WTC11 (cell line): Measurements from ENCODE around the gene TRIM47. TPM values are rescaled to one million over a fixed set of nuclear protein-coding genes. Genes with fewer than 3 reads are reported as not detected.

ENCODE experiments used
- ATAC-seq: fragments of 200-7000 bp; cut with Tn5 transposase; 2 replicates; pipeline ENCODE4 v1.10.0; 2021; ENCODE audit warnings: mild to moderate bottlenecking, moderate library complexity
- CTCF ChIA-PET: fragments of 300-600 bp; sonication (Branson Sonifier 250); formaldehyde crosslinking; loops from one replicate; lab custom pipeline; 2021; ENCODE audit warnings: antibody characterized with exemption; lab: Charles Lee
- POLR2A ChIA-PET: fragments of 350-600 bp; sonication (Branson Sonifier 250); formaldehyde crosslinking; loops from one replicate; lab custom pipeline; 2021; ENCODE audit warnings: antibody characterized with exemption; lab: Charles Lee
- DNase-seq: peaks from one replicate; pipeline ENCODE4 v3.0.0; 2021; ENCODE audit warnings: low spot score
- H3K27ac Mint-ChIP-seq: 2 replicates; pipeline ENCODE4 v1.8.0; 2021; ENCODE audit warnings: mixed read lengths
- H3K27me3 Mint-ChIP-seq: 2 replicates; pipeline ENCODE4 v1.8.0; 2021; ENCODE audit warnings: low read depth, mild to moderate bottlenecking, moderate library complexity, mixed read lengths
- H3K36me3 Mint-ChIP-seq: 2 replicates; pipeline ENCODE4 v1.8.0; 2021; ENCODE audit warnings: mixed read lengths
- H3K4me1 Mint-ChIP-seq: 2 replicates; pipeline ENCODE4 v1.8.0; 2022; ENCODE audit warnings: mixed read lengths
- H3K4me3 Mint-ChIP-seq: 2 replicates; pipeline ENCODE4 v1.8.0; 2021; ENCODE audit warnings: mild to moderate bottlenecking, moderate library complexity, mixed read lengths
- H3K9me3 Mint-ChIP-seq: 2 replicates; pipeline ENCODE4 v1.8.0; 2021; ENCODE audit warnings: mixed read lengths
- ATF1 ChIP-seq: sonication (generic); formaldehyde crosslinking; IDR thresholded peaks from 2 replicates; pipeline ENCODE4 v1.8.1; 2023; ENCODE audit warnings: mild to moderate bottlenecking, moderate library complexity, missing genetic modification reagents
- JAZF1 ChIP-seq: fragments of 250-450 bp; sonication (Bioruptor Pico); IDR thresholded peaks from 2 replicates; pipeline ENCODE4 v1.9.0; 2021; ENCODE audit warnings: moderate library complexity, mild to moderate bottlenecking, inconsistent platforms
- MXD4 ChIP-seq: fragments of 250-450 bp; sonication (Bioruptor Pico); IDR thresholded peaks from 2 replicates; pipeline ENCODE4 v1.8.0; 2021; ENCODE audit warnings: mild to moderate bottlenecking, moderate library complexity, borderline replicate concordance
- NFYB ChIP-seq: sonication (generic); formaldehyde crosslinking; conservative IDR thresholded peaks from 2 replicates; pipeline ENCODE4 v1.8.0; 2022; ENCODE audit warnings: low read depth, missing genetic modification reagents
- RORB ChIP-seq: fragments of 250-450 bp; sonication (Bioruptor Pico); IDR thresholded peaks from 2 replicates; pipeline ENCODE4 v1.9.0; 2021; ENCODE audit warnings: mild to moderate bottlenecking
- ZNF121 ChIP-seq: sonication (generic); formaldehyde crosslinking; IDR thresholded peaks from 2 replicates; pipeline ENCODE4 v1.8.0; 2023; ENCODE audit warnings: missing genetic modification reagents
- ZNF232 ChIP-seq: sonication (generic); formaldehyde crosslinking; IDR thresholded peaks from 2 replicates; pipeline ENCODE4 v1.8.0; 2022; ENCODE audit warnings: mild to moderate bottlenecking, missing genetic modification reagents
- ZNF317 ChIP-seq: sonication (generic); formaldehyde crosslinking; IDR thresholded peaks from 2 replicates; pipeline ENCODE4 v1.8.1; 2023; ENCODE audit warnings: low read depth, mild to moderate bottlenecking, moderate library complexity, missing genetic modification reagents, borderline replicate concordance
- total RNA-seq: library from RNA; stranded (reverse); gene quantifications from 3 replicates; pipeline ENCODE4 v1.2.3, GENCODE V29; 2021
- TF ChIP-seq, protein P1 (sequence below): sonication (generic); formaldehyde crosslinking; IDR thresholded peaks from 2 replicates; pipeline ENCODE4 v1.8.0; 2022; ENCODE audit warnings: mild to moderate bottlenecking, missing genetic modification reagents
- TF ChIP-seq, protein P2 (sequence below): sonication (generic); formaldehyde crosslinking; IDR thresholded peaks from 2 replicates; pipeline ENCODE4 v1.8.0; 2022; ENCODE audit warnings: mild to moderate bottlenecking, missing genetic modification reagents
- TF ChIP-seq, protein P3 (sequence below): fragments of 250-450 bp; sonication (Bioruptor Pico); IDR thresholded peaks from 2 replicates; pipeline ENCODE4 v1.9.0; 2021; ENCODE audit warnings: mild to moderate bottlenecking, borderline replicate concordance
- TF ChIP-seq, protein P4 (sequence below): fragments of 250-450 bp; sonication (Bioruptor Pico); IDR thresholded peaks from 2 replicates; pipeline ENCODE4 v1.9.0; 2021; ENCODE audit warnings: mild to moderate bottlenecking
- TF ChIP-seq, protein P5 (sequence below): sonication (generic); formaldehyde crosslinking; IDR thresholded peaks from 2 replicates; pipeline ENCODE4 v1.8.0; 2023; ENCODE audit warnings: missing genetic modification reagents, mild to moderate bottlenecking, borderline replicate concordance
- TF ChIP-seq, protein P6 (sequence below): sonication (generic); formaldehyde crosslinking; conservative IDR thresholded peaks from 2 replicates; pipeline ENCODE4 v1.8.1; 2022; ENCODE audit warnings: mild to moderate bottlenecking, missing genetic modification reagents
- TF ChIP-seq, protein P7 (sequence below): fragments of 250-450 bp; sonication (Bioruptor Pico); IDR thresholded peaks from 2 replicates; pipeline ENCODE4 v1.8.0; 2021; ENCODE audit warnings: mild to moderate bottlenecking
- TF ChIP-seq, protein P8 (sequence below): sonication (generic); formaldehyde crosslinking; IDR thresholded peaks from 2 replicates; pipeline ENCODE4 v1.8.1; 2022; ENCODE audit warnings: mild to moderate bottlenecking, missing genetic modification reagents, moderate library complexity, borderline replicate concordance

The TRIM47 gene
- total RNA-seq, 1 experiment from 2014 or later: 10.0 TPM

DNA sequence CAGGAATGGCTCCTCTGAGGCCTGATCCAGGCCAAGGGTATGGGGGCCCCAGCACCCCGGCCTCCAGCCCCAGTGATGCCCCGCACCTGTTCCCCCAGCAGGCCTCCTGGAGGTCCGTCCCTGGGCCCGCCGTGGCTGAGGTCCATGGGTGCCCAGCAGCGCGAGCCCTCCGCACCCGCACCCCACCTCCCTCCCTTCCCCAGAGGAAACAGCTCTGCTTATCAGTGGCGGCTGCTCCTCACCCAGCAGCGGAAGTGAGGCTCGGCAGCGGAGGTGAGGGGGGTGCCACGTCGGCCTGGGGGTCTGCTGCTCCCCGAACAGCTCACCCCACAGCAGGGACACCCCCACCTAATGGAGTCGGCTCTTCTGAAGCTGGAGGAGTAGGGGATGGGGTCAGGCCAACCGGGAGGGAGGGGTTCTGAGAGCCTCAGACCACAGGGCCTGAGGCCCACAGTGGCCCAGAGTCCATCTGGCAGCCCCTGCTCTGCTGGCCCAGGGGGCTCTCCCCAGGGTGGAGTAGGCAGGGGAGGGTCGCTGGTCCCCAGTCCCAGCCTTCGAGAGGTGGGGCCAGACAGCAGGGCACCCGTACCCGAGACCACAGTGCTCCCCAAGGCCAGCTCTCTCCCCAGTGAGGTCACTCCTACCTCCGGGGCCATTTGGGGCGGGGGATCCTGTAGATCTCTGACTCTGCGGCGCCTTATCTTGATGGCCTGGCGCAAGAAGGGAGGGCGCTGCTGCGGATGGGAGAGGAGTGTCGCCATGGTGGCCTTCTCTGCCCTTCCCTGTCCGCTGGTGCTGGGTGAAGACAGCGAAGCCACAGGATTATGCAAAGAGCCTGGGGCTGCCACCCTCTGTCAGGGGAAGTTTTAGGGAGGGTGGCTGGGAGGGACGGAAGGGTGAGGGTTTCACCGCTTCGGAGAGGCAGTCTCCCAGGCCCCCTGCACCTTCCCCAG lies 34.5 kb downstream of the TRIM47 start, which contains the start of gene UNC13D:
UNC13D (minus strand) TSS at position 828 of the 953 bp plus-strand sequence; CDS start at position 761, 67 bp downstream.
- Mint-ChIP-seq H3K27ac (peak within 1 kb of the TSS; percentile 90; the same call in 1 of the 2 replicates), H3K36me3 (peaks cover 22% of the 10 kb centered on the region), H3K4me3 (no peak within 1 kb of the TSS), H3K9me3 (no peaks in the 10 kb centered on the region), H3K27me3 (no peaks in the 10 kb centered on the region), H3K4me1 (peaks cover 21% of the 10 kb centered on the region)
- TF ChIP-seq, protein P1, sequence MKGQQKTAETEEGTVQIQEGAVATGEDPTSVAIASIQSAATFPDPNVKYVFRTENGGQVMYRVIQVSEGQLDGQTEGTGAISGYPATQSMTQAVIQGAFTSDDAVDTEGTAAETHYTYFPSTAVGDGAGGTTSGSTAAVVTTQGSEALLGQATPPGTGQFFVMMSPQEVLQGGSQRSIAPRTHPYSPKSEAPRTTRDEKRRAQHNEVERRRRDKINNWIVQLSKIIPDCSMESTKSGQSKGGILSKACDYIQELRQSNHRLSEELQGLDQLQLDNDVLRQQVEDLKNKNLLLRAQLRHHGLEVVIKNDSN (CRISPR knock-in tag): no peak
- TF ChIP-seq RORB (CRISPR knock-in tag): no peak
- TF ChIP-seq, protein P2, sequence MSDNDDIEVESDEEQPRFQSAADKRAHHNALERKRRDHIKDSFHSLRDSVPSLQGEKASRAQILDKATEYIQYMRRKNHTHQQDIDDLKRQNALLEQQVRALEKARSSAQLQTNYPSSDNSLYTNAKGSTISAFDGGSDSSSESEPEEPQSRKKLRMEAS (CRISPR knock-in tag): no peak
- TF ChIP-seq, protein P3, sequence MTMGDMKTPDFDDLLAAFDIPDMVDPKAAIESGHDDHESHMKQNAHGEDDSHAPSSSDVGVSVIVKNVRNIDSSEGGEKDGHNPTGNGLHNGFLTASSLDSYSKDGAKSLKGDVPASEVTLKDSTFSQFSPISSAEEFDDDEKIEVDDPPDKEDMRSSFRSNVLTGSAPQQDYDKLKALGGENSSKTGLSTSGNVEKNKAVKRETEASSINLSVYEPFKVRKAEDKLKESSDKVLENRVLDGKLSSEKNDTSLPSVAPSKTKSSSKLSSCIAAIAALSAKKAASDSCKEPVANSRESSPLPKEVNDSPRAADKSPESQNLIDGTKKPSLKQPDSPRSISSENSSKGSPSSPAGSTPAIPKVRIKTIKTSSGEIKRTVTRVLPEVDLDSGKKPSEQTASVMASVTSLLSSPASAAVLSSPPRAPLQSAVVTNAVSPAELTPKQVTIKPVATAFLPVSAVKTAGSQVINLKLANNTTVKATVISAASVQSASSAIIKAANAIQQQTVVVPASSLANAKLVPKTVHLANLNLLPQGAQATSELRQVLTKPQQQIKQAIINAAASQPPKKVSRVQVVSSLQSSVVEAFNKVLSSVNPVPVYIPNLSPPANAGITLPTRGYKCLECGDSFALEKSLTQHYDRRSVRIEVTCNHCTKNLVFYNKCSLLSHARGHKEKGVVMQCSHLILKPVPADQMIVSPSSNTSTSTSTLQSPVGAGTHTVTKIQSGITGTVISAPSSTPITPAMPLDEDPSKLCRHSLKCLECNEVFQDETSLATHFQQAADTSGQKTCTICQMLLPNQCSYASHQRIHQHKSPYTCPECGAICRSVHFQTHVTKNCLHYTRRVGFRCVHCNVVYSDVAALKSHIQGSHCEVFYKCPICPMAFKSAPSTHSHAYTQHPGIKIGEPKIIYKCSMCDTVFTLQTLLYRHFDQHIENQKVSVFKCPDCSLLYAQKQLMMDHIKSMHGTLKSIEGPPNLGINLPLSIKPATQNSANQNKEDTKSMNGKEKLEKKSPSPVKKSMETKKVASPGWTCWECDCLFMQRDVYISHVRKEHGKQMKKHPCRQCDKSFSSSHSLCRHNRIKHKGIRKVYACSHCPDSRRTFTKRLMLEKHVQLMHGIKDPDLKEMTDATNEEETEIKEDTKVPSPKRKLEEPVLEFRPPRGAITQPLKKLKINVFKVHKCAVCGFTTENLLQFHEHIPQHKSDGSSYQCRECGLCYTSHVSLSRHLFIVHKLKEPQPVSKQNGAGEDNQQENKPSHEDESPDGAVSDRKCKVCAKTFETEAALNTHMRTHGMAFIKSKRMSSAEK (CRISPR knock-in tag): no peak
- no peak for TF ChIP-seq MXD4 (CRISPR knock-in tag)
- ChIA-PET POLR2A (interaction anchor here (1.1 to 1.2 kb wide), 2 partner anchors 16 to 60 kb away, joined by 3 to 4 read pairs; no protein-coding TSS in a partner anchor), CTCF (interaction anchor here (0.6 to 8.8 kb wide), 9 partner anchors 9 to 436 kb away, joined by 4 to 180 read pairs (median 13); partner anchors contain the start of genes GALK1 and WBP2)
- ATAC-seq (no peak), DNase-seq (no peak)

DNA sequence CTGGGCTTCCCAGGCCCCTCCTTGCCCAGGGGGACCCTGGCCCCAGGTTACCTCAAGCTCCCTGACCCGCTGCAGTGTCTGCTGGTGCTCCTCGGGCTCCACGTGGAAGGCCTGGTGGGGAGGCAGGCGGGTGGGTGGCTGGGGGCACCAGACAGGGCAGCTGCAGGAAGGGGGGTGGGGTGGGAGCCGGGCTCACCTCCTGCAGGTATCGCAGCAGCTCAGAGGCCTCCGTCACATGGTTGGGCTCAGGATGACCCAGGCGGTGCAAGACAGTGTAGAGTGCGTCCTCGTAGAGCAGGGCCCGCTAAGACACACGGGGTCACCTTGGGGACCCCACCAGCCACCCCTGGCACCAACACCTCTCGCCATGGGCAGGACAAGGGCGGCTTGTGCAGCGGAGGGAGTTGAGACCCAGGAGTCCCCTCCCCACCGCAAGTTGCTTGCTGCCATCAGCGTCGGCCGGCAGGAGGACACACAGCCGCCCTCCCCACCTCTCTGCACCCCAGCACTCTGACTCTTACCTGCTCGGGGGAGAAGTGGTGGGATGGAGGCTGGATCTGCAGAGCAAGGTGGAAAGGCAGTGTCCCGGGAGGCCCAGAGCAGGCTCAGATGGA lies 35.3 kb downstream of the TRIM47 start:
- no peak overlapping the region for H3K27ac Mint-ChIP-seq
- no peak for DNase-seq
- TF ChIP-seq ATF1 (CRISPR knock-in tag) (no peak), ZNF317 (CRISPR knock-in tag) (no peak), ZNF232 (CRISPR knock-in tag) (no peak), JAZF1 (CRISPR knock-in tag) (no peak), ZNF121 (CRISPR knock-in tag) (no peak), NFYB (CRISPR knock-in tag) (no peak)
- TF ChIP-seq, protein P4, sequence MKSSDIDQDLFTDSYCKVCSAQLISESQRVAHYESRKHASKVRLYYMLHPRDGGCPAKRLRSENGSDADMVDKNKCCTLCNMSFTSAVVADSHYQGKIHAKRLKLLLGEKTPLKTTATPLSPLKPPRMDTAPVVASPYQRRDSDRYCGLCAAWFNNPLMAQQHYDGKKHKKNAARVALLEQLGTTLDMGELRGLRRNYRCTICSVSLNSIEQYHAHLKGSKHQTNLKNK (CRISPR knock-in tag): no peak
- TF ChIP-seq, protein P5, sequence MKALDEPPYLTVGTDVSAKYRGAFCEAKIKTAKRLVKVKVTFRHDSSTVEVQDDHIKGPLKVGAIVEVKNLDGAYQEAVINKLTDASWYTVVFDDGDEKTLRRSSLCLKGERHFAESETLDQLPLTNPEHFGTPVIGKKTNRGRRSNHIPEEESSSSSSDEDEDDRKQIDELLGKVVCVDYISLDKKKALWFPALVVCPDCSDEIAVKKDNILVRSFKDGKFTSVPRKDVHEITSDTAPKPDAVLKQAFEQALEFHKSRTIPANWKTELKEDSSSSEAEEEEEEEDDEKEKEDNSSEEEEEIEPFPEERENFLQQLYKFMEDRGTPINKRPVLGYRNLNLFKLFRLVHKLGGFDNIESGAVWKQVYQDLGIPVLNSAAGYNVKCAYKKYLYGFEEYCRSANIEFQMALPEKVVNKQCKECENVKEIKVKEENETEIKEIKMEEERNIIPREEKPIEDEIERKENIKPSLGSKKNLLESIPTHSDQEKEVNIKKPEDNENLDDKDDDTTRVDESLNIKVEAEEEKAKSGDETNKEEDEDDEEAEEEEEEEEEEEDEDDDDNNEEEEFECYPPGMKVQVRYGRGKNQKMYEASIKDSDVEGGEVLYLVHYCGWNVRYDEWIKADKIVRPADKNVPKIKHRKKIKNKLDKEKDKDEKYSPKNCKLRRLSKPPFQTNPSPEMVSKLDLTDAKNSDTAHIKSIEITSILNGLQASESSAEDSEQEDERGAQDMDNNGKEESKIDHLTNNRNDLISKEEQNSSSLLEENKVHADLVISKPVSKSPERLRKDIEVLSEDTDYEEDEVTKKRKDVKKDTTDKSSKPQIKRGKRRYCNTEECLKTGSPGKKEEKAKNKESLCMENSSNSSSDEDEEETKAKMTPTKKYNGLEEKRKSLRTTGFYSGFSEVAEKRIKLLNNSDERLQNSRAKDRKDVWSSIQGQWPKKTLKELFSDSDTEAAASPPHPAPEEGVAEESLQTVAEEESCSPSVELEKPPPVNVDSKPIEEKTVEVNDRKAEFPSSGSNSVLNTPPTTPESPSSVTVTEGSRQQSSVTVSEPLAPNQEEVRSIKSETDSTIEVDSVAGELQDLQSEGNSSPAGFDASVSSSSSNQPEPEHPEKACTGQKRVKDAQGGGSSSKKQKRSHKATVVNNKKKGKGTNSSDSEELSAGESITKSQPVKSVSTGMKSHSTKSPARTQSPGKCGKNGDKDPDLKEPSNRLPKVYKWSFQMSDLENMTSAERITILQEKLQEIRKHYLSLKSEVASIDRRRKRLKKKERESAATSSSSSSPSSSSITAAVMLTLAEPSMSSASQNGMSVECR: no peak
- TF ChIP-seq, protein P6, sequence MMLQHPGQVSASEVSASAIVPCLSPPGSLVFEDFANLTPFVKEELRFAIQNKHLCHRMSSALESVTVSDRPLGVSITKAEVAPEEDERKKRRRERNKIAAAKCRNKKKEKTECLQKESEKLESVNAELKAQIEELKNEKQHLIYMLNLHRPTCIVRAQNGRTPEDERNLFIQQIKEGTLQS (CRISPR knock-in tag): no peak
- TF ChIP-seq, protein P1 (CRISPR knock-in tag): no peak
- TF ChIP-seq, protein P7, sequence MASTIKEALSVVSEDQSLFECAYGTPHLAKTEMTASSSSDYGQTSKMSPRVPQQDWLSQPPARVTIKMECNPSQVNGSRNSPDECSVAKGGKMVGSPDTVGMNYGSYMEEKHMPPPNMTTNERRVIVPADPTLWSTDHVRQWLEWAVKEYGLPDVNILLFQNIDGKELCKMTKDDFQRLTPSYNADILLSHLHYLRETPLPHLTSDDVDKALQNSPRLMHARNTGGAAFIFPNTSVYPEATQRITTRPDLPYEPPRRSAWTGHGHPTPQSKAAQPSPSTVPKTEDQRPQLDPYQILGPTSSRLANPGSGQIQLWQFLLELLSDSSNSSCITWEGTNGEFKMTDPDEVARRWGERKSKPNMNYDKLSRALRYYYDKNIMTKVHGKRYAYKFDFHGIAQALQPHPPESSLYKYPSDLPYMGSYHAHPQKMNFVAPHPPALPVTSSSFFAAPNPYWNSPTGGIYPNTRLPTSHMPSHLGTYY (CRISPR knock-in tag): no peak
- TF ChIP-seq, protein P8, sequence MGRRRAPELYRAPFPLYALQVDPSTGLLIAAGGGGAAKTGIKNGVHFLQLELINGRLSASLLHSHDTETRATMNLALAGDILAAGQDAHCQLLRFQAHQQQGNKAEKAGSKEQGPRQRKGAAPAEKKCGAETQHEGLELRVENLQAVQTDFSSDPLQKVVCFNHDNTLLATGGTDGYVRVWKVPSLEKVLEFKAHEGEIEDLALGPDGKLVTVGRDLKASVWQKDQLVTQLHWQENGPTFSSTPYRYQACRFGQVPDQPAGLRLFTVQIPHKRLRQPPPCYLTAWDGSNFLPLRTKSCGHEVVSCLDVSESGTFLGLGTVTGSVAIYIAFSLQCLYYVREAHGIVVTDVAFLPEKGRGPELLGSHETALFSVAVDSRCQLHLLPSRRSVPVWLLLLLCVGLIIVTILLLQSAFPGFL (CRISPR knock-in tag): no peak

More for the DNA sequence above, 35.3 kb downstream of the TRIM47 start:
- Mint-ChIP-seq H3K36me3 (peaks cover 18% of the 10 kb centered on the region; the same call in 1 of the 2 replicates), H3K9me3 (no peaks in the 10 kb centered on the region), H3K4me1 (peaks cover 14% of the 10 kb centered on the region), H3K4me3 (no peak overlapping the region), H3K27me3 (no peaks in the 10 kb centered on the region)
- ChIA-PET POLR2A (interaction anchor here (0.5 to 1.1 kb wide), 2 partner anchors 59 to 262 kb away, joined by 3 read pairs; no protein-coding TSS in a partner anchor), CTCF (interaction anchor here (0.6 to 8.8 kb wide), 3 partner anchors 14 to 154 kb away, joined by 3 to 180 read pairs (median 3); no protein-coding TSS in a partner anchor)
- ATAC-seq: no peak
